GM19099 (cell line): Measurements from ENCODE around the gene INHBB.

ENCODE experiments used
- POLR2A ChIP-seq: IDR thresholded peaks from 3 replicates; pipeline ENCODE4 v1.6.1; 2011; ENCODE audit warnings: low read depth; ENCODE audit not compliant: insufficient read length; ENCODE audit errors: extremely low read depth

INHBB gene

GRCh38 chr2:120385355-120386127 is 39.6 kb downstream of the INHBB start:
- TF ChIP-seq POLR2A = no peak

- TF ChIP-seq POLR2A = no peak
Observed at GRCh38 chr2:120388222-120389035, 42.5 kb downstream of the INHBB start.

- TF ChIP-seq POLR2A = no peak
Observed at GRCh38 chr2:120389036-120389391, 43.1 kb downstream of the INHBB start.

GRCh38 chr2:120390381-120391055 is 44.6 kb downstream of the INHBB start:
- TF ChIP-seq POLR2A = no peak

GRCh38 chr2:120391911-120392665 is 46.2 kb downstream of the INHBB start:
- no peak for TF ChIP-seq POLR2A

- TF ChIP-seq POLR2A = no peak
Observed at GRCh38 chr2:120392923-120393322, 47.0 kb downstream of the INHBB start.

GRCh38 chr2:120393456-120393855 is 47.5 kb downstream of the INHBB start:
- no peak for TF ChIP-seq POLR2A

GRCh38 chr2:120394764-120395163 is 48.8 kb downstream of the INHBB start:
- TF ChIP-seq POLR2A = no peak

GRCh38 chr2:120395221-120396012 is 49.5 kb downstream of the INHBB start:
- no peak for TF ChIP-seq POLR2A

GRCh38 chr2:120396013-120396860 is 50.3 kb downstream of the INHBB start:
- no peak for TF ChIP-seq POLR2A

- TF ChIP-seq POLR2A = no peak
Observed at GRCh38 chr2:120396861-120397811, 51.2 kb downstream of the INHBB start.
